IPS DF 4.7 (cell line): ENCODE data around the gene RPS6KC1.
"Not testable (repeated sequence)": the region's sequence is repeated elsewhere in the genome, so short reads cannot be mapped to it uniquely, and the experiment has no call there.

Experiments
- DNase-seq: peaks from one replicate; pipeline ENCODE4 v3.0.0-alpha.2; 2013; ENCODE audit warnings: low spot score; ENCODE audit errors: extremely low read depth

RPS6KC1 gene

DNA sequence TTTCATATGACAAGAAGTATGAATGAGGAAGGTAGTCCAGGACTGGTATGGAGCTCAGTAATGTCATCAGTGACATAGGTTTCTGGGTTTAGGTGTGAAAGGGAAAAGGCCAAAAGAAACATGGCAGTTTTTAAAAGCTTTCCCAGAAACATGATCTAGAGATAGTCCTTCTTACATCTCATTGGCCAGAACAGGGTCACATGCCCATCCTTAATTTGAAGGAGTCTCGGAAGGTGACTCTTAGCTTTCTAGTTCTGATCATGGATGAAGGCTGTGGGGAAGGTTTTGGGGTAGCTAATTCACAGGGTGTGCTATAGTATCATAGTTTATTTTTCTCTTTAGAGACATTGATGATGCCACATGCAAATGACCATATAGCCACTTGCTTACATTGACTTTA lies 55.3 kb downstream of the RPS6KC1 start:
- DNase-seq = no peak

DNA sequence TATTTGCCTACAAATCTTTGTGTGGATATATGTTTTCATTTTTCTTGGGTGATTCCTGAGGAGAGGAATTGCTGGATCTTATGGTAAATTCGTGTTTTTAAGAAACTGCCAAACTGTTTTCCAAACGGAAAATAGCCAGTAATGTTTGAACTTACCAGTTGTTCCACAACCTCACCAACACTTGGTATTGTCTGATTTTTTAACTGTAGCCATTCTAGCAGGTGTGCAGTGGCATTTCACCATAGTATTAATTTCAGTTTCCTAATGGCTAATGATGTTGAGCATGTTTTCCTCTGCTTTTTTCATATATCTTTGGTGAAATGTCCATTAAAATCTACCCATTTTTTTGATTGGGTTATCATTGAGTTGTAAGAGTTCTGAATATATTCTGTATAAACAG lies 56.6 kb downstream of the RPS6KC1 start:
- DNase-seq = no peak

DNA sequence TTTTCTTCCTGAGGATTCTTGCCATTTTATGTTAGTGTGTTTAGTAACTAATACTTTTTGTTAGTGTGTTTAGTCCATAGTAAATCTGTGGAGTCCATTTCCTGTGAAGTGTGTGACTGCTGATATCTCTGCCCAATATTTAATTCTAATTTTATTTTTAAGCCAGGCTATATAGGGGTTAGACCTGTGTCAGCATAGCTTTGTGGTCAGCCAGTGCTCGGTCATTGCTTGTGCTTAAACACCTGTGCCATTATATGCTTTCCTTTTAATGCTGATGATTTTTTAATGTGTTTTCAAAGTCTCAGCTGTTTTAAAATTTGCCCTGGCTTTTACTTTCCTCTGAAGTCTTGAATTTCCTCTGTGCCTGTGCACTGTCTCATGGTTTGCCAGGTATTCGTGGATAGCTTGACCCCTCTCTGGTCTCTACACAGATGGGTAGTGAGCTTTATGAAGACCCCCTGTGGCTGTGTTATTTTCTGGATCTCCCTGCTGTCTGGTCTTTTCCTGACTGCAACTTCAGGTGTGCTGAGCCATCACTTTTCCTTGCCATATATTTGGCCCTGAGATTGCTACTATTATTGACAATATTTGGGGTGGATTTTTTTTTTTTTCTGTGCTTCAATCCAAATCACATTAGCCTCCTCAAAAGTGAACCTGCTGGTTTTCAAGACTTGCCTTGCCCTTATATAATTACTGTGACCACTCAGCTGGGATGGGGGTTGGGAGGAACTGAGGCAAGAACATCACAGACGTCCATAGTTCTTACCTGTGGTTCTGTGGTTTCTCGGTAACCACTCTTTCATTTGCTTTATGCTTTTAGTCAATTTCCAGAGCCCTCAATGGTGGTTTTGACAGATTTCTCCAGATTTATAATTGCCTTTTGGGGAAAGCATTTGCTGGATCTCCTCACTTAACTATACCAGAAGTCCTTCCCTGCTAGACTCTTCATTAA lies 59.6 kb downstream of the RPS6KC1 start:
- no peak for DNase-seq

DNA sequence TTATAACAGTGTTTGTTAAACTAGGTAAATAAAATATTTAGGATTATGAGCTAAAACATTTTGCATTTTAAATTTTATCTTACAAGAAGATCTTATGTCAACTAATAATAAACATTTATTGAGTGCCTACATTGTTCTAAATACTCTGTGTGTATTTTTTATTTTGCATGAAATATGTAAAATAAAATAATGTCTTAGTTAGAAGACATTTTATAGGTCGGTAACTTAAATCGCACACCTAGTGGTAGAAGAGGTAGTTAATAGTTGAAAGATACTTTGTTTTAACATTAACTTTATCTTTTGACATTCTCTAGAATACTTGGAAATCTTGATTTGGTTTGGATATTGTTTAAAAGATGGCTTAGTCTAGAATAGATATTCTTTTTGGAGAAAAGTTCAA lies 60.5 kb downstream of the RPS6KC1 start:
- DNase-seq = no peak

DNA sequence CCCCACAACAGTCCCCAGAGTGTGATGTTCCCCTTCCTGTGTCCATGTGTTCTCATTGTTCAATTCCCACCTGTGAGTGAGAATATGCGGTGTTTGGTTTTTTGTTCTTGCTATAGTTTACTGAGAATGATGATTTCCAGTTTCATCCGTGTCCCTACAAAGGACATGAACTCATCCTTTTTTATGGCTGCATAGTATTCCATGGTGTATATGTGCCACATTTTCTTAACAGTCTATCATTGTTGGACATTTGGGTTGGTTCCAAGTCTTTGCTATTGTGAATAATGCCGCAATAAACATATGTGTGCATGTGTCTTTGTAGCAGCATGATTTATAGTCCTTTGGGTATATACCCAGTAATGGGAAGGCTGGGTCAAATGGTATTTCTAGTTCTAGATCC lies 61.7 kb downstream of the RPS6KC1 start:
- not testable (repeated sequence) for DNase-seq

DNA sequence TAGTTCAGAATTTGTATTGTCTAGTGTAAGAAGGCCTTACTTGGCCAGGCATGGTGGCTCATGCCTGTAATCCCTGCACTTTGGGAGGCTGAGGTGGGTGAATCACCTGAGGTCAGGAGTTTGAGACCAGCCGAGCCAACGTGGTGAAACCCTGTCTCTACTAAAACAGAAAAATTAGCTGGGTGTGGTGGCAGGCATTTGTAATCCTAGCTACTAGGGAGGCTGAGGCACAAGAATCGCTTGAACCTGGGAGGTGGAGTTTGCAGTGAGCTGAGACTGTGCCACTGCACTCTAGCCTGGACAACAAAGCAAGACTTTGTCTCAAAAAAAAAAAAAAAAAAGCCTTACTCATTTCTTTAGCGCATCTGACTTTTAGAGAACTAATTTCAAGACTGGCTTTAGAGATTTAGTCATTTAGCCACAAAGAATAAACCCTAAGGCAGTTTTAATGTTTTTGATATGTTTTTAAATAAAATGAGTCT lies 66.7 kb downstream of the RPS6KC1 start:
- DNase-seq = not testable (repeated sequence)

DNA sequence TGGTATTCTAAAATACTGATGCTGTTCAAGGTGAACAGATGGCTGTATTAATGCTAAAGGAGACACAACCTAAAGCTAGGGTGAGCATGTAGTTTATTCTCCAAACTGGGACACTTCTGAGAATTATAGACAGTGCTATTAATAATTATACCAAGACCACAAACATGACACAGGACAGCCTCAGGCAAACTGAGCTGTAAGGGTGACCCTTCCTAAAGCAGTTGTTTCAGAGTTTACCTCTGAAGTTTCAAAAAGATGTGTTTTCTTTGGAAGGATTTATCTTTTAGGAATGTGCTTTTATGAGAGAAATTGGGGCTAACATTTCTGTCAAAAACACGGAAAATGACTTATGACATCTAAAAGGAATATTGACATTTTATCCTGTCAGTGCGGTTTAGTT lies 68.8 kb downstream of the RPS6KC1 start:
- DNase-seq = no peak

DNA sequence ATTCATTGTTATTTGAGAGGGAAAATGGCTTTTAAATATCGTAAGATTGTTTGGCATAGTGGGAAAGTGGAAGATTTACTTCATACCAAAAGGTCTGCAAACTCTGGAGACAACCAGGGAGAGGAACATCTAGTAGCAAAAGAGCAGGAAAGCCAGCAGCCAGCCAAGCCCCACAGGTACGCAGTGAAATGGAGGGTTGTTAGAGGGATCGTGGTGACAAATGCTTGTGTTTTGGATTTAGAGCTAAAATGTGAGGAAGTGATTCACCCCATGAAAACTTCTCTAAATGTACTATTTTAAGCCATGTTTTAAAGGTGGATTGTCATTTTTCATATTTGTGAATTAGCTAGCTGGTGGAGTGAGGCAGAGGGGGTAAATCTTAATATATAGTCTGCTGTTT lies 69.3 kb downstream of the RPS6KC1 start:
- no peak for DNase-seq

DNA sequence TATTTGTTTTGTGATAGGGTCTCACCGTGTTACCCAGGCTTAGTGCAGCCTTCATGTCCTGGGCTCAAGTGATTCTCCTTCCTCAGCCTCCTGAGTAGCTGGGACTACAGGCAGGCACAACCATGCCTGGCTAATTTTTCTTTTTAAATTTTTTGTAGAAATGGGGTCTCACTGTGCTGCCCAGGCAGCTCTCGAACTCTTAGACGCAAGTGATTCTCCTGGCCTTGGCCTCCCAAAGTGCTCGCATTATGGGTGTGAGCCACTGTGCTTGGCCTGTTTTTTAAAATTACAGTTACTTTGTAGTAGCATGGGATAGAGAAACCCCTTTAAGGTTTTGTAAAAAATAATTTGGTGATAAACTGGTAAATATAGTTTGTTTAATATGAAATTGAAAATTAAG lies 69.9 kb downstream of the RPS6KC1 start:
- DNase-seq = no peak

DNA sequence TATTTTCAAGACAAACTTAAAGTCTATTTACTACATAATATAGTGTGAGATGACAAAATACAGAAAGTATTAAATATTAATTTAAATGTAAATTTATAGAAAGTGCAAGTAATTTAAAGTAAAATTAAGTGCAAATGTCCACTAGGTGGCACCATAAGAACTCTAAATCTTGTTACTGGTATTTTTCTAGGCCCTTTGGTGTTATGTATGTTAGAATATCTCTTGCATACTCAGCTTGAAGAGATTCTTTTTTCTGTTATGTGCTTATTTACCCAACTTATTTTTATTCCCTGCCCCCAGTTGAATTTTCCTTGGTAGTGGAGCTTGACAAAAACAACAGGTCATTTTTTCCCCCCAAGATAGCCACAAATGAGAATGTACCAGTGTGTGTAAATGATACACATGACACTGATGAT lies 71.5 kb downstream of the RPS6KC1 start:
- DNase-seq = no peak

DNA sequence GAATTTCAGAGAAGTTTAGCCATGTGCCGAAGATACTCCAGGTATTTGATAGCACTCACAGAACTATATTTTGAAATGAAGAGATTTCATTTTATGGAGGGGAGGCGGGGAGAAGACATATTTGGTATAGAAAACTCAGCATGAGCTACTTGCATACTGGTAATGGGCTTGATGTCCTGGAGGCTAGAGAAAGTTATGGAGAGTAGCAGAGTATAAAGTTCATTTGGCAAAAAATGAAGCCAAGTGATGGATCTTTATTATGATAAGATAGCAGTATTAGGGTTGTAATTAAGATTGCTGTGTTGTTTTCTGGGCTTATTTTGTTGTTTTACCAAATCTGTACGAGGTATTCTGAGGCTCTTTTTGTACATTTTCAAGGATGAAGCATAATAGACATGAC lies 72.0 kb downstream of the RPS6KC1 start:
- no peak for DNase-seq

DNA sequence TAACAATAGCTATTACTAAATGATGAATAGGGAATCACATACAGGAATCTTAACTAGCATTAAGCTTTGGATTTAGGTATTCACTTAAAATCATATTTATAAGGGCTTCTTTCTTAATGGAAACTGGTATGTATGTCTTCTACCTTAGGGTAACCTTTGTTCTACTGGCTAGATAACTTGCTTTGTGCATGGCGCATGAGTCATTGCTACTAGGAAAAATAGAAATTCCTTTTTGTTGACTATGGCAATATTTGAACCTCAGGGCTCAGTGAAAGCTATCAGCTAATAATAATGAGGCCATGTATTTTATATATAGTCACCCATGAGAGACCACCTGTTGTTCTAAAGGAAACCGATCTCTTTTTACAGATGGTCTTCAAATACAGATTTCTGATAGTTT lies 72.5 kb downstream of the RPS6KC1 start:
- DNase-seq = no peak

DNA sequence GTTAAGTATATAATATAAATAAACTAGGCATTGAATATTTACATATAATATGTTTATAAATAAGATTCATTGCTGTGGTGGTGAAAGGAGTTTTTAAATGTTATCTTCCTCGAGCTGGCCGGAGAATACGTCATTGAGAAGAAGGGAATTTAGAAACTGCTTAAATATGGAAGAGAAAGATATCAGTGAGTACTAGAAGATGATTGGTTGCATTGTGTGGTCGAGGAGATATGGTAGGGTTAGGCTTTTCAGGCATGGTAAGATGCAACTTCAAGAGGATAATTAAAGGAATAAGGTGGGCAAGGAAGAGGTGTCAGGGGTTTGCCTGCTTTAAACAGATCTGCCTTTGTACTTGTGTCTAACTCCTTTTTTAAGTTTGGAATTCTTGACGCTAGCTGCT lies 73.5 kb downstream of the RPS6KC1 start:
- no peak for DNase-seq

DNA sequence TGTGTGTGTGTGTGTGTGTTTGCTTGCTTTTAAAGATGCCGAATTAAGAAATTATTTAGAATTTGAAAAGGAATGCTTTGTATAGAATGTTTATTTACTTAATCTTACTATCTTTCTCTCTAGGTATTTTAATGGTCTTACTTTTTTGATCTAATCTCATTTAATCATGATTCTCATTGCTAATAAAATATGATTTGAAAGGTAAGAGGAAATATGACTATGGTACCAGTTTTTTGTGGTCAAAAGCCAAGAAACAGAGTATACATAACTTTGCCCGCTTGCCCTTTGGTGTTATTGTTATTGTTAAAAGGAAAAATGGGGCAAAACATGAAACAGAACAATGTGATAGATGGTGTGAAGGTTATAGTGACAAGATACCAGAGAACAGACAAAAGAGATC lies 74.6 kb downstream of the RPS6KC1 start:
- DNase-seq = no peak

DNA sequence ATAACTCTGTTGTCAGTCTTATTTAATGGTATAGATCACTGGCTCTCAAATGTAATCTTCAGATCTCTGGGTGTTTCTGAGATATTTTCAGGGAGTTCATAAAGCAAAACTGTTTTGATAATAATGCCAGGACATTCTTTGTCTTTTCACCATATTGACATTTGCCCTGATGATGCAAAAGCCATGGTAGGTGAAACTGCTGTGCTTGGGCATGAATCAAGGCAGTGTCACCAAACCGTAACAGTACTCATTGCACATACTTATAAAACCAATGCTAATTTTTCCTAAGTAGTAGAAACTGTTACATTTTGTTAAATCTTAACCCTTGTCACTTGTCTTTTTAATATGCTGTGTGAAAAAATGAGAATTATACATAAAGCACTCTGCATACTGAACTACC lies 76.0 kb downstream of the RPS6KC1 start:
- DNase-seq = no peak

DNA sequence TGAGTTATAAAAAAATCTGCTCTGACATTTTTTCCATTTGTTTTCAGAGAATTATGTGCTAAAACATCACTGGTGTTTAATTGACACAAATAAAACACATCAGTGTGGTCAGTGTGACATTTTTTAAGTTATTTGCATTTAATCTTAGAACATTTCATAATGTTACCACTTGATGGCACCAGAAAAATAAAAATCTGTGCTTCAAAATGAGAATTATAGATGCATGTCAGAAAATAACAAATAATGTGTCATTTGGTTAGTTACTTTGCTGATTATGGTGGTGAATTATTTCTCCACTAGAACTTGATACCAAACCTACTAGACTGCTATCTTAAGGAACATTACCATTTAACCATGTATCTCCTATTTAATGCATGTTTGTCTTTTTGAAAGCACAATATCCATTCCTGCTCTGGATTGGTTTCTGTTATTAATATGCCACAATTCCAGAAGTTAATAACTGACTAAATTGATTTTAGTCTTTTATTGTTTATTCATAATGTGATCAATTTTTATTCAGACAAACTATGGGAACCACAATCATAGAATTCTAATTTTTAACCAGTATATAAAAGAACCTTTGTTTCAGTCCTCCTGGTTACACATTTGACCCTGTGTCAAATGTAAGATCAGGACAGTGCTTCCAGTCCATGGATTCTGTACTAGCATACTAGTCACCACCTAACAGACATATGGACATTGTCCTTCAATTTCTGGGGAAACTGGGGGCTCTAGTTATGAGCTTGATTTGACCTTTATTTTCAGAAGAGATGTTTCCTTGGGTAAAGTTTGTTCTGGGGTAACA lies 81.0 kb downstream of the RPS6KC1 start:
- DNase-seq = no peak

DNA sequence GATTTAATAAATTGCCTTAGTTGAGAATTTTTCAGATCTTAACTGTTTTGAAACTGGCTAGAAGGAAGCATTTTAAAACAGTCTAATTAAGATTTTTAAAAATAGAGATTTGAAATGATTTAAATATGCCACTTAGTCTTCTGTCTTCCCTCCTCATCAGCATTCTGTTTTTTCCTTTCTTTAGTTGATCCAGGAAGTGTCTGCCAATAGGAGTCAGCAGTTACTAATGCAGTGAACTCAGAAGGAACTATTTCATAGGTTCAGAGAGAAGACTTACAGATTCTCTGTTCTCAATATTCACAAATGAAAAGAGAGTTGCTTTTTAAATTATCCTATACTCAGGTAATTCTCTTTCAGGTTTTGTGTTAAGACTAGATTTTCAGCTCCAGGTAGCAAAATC lies 84.5 kb downstream of the RPS6KC1 start:
- DNase-seq = no peak

DNA sequence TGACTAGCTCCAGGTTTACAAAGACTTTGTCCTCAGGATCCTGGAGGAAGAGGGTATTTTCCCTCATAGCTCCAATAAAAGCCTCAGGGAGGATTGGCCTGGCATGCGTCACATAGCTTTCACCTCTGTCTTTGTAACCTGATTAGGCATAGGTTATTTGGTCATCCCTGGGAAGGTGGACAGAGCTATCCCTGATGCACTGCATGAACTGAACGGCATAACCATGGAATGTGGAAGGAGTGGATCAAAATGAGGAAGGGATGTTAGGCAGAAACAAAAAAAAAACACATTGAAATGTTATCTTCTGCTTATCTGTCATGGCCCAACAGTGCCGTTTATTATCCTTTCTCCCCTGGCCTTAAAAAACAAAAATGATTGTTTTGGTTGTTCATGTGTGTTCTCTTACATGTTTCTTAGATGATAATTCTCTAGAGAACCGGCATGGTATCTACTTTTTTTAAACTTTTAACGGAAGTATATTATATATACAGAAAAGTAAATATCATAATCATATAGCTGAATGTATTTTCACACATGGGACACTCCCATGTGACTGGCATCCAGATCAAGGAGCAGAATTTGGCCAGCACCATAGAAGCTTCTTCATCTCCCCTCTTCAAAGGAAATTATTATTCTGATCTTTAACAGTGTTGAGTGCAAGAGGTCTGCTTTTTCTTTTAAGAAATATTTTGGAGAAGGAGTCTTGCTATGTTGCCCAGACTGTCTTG lies 85.3 kb downstream of the RPS6KC1 start:
- DNase-seq = no peak

DNA sequence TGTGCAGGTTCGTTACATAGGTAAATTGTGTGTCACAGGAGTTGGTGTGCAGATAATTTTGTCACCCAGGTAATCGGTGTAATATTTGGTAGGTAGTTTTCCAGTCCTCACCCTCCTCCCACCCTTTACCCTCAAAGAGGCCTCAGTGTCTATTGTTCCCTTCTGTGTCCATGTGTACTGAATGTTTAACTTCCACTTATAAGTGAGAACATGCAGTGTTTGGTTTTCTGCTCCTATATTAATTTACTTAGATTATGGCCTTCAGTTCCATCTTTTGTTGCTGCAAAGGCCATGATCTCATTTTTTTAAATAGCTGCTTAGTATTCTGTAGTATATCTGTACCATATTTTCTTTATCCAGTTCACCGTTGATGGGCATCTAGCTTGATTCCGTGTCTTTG lies 87.3 kb downstream of the RPS6KC1 start:
- DNase-seq = no peak

DNA sequence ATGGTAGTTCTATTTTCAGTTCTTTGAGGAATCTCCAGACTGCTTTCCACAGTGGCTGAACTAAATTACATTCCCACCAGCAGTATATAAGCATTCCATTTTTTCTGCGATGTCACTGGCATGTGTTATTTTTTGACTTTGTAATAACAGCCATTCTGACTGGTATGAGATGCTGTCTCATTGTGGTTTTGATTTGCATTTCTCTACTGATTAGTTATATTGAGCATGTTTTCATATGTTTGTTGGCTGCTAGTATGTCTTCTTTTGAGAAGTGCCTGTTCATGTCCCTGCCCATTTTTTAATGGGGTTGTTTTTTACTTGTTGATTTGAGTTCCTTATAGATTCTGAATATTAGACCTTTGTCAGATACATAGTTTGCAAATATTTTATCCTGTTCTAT lies 87.9 kb downstream of the RPS6KC1 start:
- DNase-seq = no peak

DNA sequence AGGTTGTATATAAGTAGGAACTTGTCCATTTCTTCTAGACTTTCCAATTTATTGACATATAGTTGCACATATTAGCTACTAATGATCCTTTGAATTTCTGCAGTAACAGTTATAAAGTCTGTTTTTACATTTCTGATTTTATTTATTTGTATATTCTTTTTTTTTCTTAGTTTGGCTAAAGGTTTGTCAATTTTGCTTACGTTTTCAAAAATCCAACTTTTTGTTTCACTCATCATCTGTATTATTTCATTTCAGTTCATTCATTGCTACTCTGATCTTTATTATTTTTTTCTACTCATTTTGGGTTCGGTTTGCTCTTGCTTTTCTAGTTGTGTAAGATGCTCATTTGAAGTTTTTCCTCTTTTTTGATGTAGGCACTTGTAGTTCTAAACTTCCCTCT lies 97.9 kb downstream of the RPS6KC1 start:
- no peak for DNase-seq

DNA sequence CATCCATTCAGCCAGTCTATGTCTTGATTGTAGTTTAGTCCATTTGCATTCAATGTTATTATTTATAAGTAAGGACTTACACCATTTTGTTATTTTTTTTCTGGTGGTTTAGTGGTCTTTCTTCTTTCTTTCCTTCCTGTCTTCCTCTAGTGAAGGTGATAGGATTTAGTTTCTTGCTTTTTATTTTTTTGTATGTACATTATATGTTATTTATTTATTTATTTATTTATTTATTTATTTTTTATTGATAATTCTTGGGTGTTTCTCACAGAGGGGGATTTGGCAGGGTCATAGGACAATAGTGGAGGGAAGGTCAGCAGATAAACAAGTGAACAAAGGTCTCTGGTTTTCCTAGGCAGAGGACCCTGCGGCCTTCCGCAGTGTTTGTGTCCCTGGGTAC lies 99.0 kb downstream of the RPS6KC1 start:
- DNase-seq = not testable (repeated sequence)
